H1 (cell line): ENCODE measurements around the gene HELQ. TPM values are rescaled to one million over a fixed set of nuclear protein-coding genes. Genes with fewer than 3 reads are reported as not detected.

Experiments
- CHD7 ChIP-seq: fragments of 300-600 bp; sonication (generic); IDR thresholded peaks from 2 replicates; pipeline ENCODE4 v1.7.1; 2012; ENCODE audit warnings: low read length, moderate library complexity, mild to moderate bottlenecking, inconsistent platforms; ENCODE audit not compliant: insufficient replicate concordance
- CTCF ChIP-seq, 3 experiments: IDR thresholded peaks; 1 replicate in 2 of 3; 2 replicates in 1 of 3; pipeline versions ENCODE4 v1.5.1 to v1.6.1; 2011; ENCODE audit warnings: low read length in 3 of 3, mild to moderate bottlenecking in 3 of 3, inconsistent platforms in 2 of 3, low read depth in 1 of 3, moderate library complexity in 1 of 3; ENCODE audit not compliant: insufficient read depth in 1 of 3; ENCODE audit errors: control extremely low read depth in 1 of 3
- EP300 ChIP-seq, 2 experiments: IDR thresholded peaks; 1 replicate in 1 of 2; 2 replicates in 1 of 2; pipeline ENCODE4 v1.6.1; 2011 to 2012; ENCODE audit warnings: low read depth in 2 of 2, low read length in 2 of 2, mild to moderate bottlenecking in 2 of 2, borderline replicate concordance in 1 of 2, inconsistent platforms in 1 of 2, moderate library complexity in 1 of 2
- MAFK ChIP-seq: IDR thresholded peaks from 2 replicates; pipeline ENCODE4 v1.6.1; 2012; ENCODE audit warnings: low read depth, mild to moderate bottlenecking, improper control_type of control experiment, low read length
- POU5F1 ChIP-seq: IDR thresholded peaks from 2 replicates; pipeline ENCODE4 v1.6.1; 2011; ENCODE audit warnings: low read depth, mild to moderate bottlenecking, low read length, moderate library complexity
- SUZ12 ChIP-seq: fragments of 200-600 bp; sonication (generic); IDR thresholded peaks from 2 replicates; pipeline ENCODE4 v1.6.1; 2012; ENCODE audit warnings: mild to moderate bottlenecking, inconsistent platforms, low read length, moderate library complexity, mixed read lengths
- polyA plus RNA-seq, 7 experiments: library from polyadenylated mRNA; depleted of rRNA in 3 of 7; stranded (reverse) in 5 of 7; unstranded in 2 of 7; fragments of >200 nt in 5 of 7; fragments of 200-250 nt in 2 of 7; gene quantifications; 1 replicate in 5 of 7; 2 replicates in 1 of 7; 4 replicates in 1 of 7; pipeline versions ENCODE4 v1.2.1 to v1.2.3, GENCODE V29; 2011 to 2013; ENCODE audit warnings: missing spikeins in 2 of 7, mixed read lengths in 2 of 7
- total RNA-seq: library from RNA; stranded (reverse); fragmentation: NEBNext Ultra II Directional; extraction: Animal tissue kit (Norgen Biotek cat#: 25700); gene quantifications from 2 replicates; pipeline ENCODE4 v1.2.1, GENCODE V29; 2021

HELQ gene
- total and polyA plus RNA-seq, 2 of the 8 experiments (the other 6 are each of a cell fraction or from before 2014, with no cell fraction given), result 4.7 to 9.0 TPM

GRCh38 chr4:83484500-83485461 is 29.2 kb upstream of the HELQ start, which contains the start of gene ABRAXAS1 (continued):
- TF ChIP-seq POU5F1, result no peak
- TF ChIP-seq CTCF (IDR thresholded peaks at IDR 0.05; ENCODE audit: control extremely low read depth in 1 of 3, insufficient read depth in 1 of 3, low read depth in 1 of 3, low read length in 3 of 3), result no peak
- TF ChIP-seq MAFK, result 0 out of 2 replicates have a peak, but pooled peaks have one; percentile 8
- no peak for TF ChIP-seq EP300 (IDR thresholded peaks at IDR 0.05; ENCODE audit: borderline replicate concordance in 1 of 2, low read depth in 2 of 2, low read length in 2 of 2)
- no peak for TF ChIP-seq SUZ12
- TF ChIP-seq CHD7, result no peak
- TF ChIP-seq, all 59 proteins: peak for 17
